ENCODE measurements around the gene PHLDB2. TPM values are rescaled to one million over a fixed set of nuclear protein-coding genes. Genes with fewer than 3 reads are reported as not detected.

The PHLDB2 gene
- total and polyA plus RNA-seq, 8 donors: 10.6 to 149 (median 29.0) TPM

- intact Hi-C loops (cut with DNase I; ENCODE audit: low total_unique reads): no loop called here
- Histone ChIP-seq H3K4me3 (no peak overlapping the region), H3K27ac (no peak overlapping the region), H3K36me3 (peaks cover 0 to 3% (median 0%) of the 10 kb centered on the region in 4 donors), H3K27me3 (no peaks in the 10 kb centered on the region), H3K4me1 (peaks cover 0 to 16% (median 10%) of the 10 kb centered on the region in 4 donors), H3K9me3 (no peaks in the 10 kb centered on the region)
- peak in 1 of 2 donors; percentile 46 for DNase-seq
- WGBS, 5 donors: 84 to 94% (median 89%) methylated on average over 2 of the region's 2 CpGs
- TF ChIP-seq EP300 (IDR thresholded peaks at IDR 0.05) (no peak), POLR2AphosphoS5 (IDR thresholded peaks at IDR 0.05) (no peak), POLR2A (IDR thresholded peaks at IDR 0.05) (no peak), CTCF (IDR thresholded peaks at IDR 0.05) (no peak)
These were observed 42.6 kb downstream of the PHLDB2 start for GRCh38 chr3:111901637-111902036.

DNA sequence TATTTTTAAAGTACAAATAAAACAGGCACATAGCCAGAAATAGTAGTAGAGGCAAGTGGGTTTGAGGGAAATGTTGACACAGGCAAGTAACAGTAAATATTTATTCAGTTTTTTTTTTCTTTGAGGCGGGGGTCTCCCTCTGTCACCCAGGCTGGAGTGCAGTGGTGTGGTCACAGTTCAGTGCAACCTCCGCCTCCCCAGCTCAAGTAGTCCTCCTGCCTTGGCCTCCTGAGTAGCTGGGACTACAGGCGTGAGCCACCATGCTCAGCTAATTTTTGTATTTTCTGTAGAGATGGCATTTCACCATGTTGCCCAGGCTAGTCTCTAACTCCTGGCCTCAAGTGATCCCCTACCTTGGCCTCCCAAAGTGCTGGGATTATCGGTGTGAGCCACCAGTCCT is 43.5 kb downstream of the PHLDB2 start:
- Histone ChIP-seq H3K36me3 (peaks cover 0 to 3% (median 0%) of the 10 kb centered on the region in 4 donors), H3K9me3 (no peaks in the 10 kb centered on the region), H3K4me1 (peaks cover 0 to 15% (median 7%) of the 10 kb centered on the region in 4 donors), H3K27me3 (no peaks in the 10 kb centered on the region), H3K27ac (no peak overlapping the region), H3K4me3 (no peak overlapping the region)
- no peak for DNase-seq
- intact Hi-C loops (cut with DNase I; ENCODE audit: low total_unique reads): no loop called here
- 67 to 83% (median 74%) methylated on average over 4 of the region's 4 CpGs for WGBS, 5 donors
- TF ChIP-seq EP300 (IDR thresholded peaks at IDR 0.05) (no peak), POLR2A (IDR thresholded peaks at IDR 0.05) (no peak), POLR2AphosphoS5 (IDR thresholded peaks at IDR 0.05) (no peak), CTCF (IDR thresholded peaks at IDR 0.05) (no peak)

GRCh38 chr3:111903067-111903511 is 44.0 kb downstream of the PHLDB2 start:
- Histone ChIP-seq H3K27ac (peak overlapping the region in 2 of 5 donors; percentile 10 to 48), H3K4me1 (peaks cover 0 to 15% (median 7%) of the 10 kb centered on the region in 4 donors), H3K36me3 (peaks cover 0 to 3% (median 0%) of the 10 kb centered on the region in 4 donors), H3K9me3 (no peaks in the 10 kb centered on the region), H3K27me3 (no peaks in the 10 kb centered on the region), H3K4me3 (no peak overlapping the region)
- no peak for TF ChIP-seq POLR2A (IDR thresholded peaks at IDR 0.05)
- TF ChIP-seq CTCF (IDR thresholded peaks at IDR 0.05): no peak
- TF ChIP-seq POLR2AphosphoS5 (IDR thresholded peaks at IDR 0.05): no peak
- no peak for TF ChIP-seq EP300 (IDR thresholded peaks at IDR 0.05)
- intact Hi-C loops (cut with DNase I; ENCODE audit: low total_unique reads): no loop called here
- WGBS, 5 donors: 53 to 72% (median 68%) methylated on average over 2 of the region's 2 CpGs
- DNase-seq: no peak

DNA sequence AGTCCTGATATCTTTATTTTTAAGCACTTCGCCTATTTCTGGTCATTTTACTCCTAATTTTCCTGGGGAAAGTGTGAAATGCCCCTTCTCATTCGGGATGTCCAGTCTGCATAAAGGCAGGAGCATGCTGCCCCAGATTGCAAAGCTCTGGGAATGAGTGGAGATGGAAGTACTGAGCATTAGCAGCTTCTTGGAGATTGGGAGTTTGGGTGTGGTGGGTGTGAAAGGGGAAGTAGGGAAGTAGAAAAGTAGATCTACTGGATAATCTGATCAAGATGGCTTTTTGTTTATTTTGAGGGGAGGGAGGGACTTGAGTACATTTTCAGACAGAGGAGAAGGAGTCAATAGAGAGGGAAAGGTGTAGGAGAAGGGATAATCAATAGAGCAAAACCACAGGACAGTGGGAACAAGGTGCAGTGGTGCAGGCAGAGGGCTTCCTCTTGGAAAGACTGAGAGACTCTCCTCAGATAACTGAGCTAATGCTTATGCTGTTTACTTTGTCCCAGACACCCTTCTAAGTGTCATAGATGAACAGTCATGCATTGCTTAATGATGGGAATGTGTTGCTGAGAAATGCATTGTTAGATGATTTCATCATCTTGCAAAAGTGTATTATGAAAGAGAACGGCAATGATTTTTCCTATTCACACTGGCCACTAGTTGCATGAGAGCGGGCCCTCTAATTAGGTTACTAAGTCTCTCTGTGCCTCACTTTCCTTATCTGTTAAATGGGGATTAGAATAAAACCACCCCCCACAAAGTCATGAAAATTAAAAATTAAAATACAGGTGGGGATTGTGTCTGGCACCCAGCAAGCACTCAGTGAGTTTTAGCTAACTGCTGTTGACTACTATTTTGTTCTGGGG is 45.5 kb downstream of the PHLDB2 start:
- Histone ChIP-seq H3K4me3 (no peak overlapping the region), H3K36me3 (peaks cover 0 to 3% (median 0%) of the 10 kb centered on the region in 4 donors), H3K4me1 (peaks cover 0 to 15% (median 7%) of the 10 kb centered on the region in 4 donors), H3K9me3 (no peaks in the 10 kb centered on the region), H3K27me3 (no peaks in the 10 kb centered on the region), H3K27ac (peak overlapping the region in 3 of 5 donors; percentile 27 to 48 (median 45))
- peak in 1 of 2 donors; percentile 9 for DNase-seq
- TF ChIP-seq EP300 (IDR thresholded peaks at IDR 0.05): no peak
- TF ChIP-seq POLR2AphosphoS5 (IDR thresholded peaks at IDR 0.05): peak; percentile 41 to 91 (median 77)
- 85 to 94% (median 86%) methylated on average over 4 of the region's 4 CpGs for WGBS, 5 donors
- intact Hi-C loops (cut with DNase I; ENCODE audit: low total_unique reads): no loop called here

Data from stomach (tissue), 9 donors.